HCEC 1CT (cell line): ENCODE measurements around the gene LCE3B.
"Not testable (repeated sequence)": the region's sequence is repeated elsewhere in the genome, so short reads cannot be mapped to it uniquely, and the experiment has no call there.

ENCODE experiments used
- DNase-seq: peaks from one replicate; pipeline ENCODE4 v3.0.0-alpha.2; 2017

LCE3B gene, protein sequence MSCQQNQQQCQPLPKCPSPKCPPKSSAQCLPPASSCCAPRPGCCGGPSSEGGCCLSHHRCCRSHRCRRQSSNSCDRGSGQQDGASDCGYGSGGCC

DNA sequence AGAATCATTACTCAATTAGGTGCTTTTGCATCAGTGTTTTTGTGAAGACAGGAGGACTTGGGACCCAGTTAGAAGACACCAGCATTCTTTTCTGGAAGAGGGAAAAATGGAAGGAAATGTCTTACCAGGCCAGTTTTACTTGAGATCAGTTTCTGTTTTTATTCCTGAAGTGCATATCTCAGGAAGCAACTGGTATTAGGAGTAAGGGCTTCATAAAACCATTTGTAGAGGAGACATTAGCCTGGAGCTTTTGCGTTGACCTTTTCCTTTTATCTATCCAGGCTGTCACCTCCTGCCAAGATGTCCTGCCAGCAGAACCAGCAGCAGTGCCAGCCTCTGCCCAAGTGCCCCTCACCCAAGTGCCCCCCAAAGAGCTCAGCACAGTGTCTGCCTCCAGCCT, at the start of gene LCE3B:
Gene LCE3B (plus strand): TSS at position 301 of the 400 bp plus-strand sequence. CDS start 0 bp downstream, at position 301.
- DNase-seq, result no peak

DNA sequence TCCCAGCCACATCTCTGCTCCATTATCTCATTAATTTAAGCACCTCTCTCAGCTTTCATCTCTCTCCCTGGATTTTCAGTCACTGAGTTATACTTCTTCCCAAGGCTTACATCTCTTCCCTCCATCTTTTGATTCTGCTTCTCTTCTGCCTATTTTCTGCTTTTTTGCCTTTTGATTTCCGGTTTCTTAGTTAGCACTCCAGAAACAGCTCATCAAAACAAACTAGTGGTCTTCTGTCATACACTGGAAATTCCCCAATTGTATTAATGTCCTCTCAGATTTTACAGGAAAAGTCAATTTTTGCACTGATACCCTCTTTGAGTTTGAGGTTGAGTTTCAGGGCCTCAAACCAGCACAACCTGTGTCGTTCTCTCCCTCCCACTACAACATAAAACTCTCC, 48.5 kb upstream of the LCE3B start:
- no peak for DNase-seq

- DNase-seq, result no peak
Measured at GRCh38 chr1:152565535-152566215, 47.9 kb upstream of the LCE3B start.

GRCh38 chr1:152566681-152567080, 46.9 kb upstream of the LCE3B start, which contains the start of gene LCE3E:
Gene LCE3E, minus strand, starts transcription at chr1:152566780. Its CDS starts 572 bp downstream, at chr1:152566208.
- no peak for DNase-seq

GRCh38 chr1:152577168-152577567, 36.4 kb upstream of the LCE3B start:
- no peak for DNase-seq

DNA sequence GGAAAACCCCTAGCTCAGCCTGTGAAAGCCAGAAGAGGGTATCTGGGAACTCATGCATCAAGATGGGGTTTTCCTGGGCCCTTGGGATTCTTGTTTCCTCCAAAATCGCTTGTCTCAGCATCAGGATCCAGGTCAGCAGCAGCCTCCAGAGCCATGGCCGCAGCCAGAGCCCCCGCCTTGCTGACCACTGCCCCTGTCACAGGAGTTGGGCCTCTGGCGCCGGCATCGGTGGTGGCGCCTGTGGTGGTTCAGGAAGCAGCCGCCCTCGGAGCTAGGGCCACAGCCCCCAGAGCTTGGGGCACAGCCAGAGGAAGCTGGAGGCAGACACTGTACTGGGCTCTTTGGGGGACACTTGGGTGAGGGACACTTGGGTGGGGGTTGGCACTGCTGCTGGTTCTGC, 34.1 kb upstream of the LCE3B start:
- not testable (repeated sequence) for DNase-seq

GRCh38 chr1:152580433-152580832, 33.2 kb upstream of the LCE3B start, which contains the start of gene LCE3D:
Gene LCE3D, minus strand, starts transcription at chr1:152580516. Its CDS starts 580 bp downstream, at chr1:152579936.
- DNase-seq, result no peak

DNA sequence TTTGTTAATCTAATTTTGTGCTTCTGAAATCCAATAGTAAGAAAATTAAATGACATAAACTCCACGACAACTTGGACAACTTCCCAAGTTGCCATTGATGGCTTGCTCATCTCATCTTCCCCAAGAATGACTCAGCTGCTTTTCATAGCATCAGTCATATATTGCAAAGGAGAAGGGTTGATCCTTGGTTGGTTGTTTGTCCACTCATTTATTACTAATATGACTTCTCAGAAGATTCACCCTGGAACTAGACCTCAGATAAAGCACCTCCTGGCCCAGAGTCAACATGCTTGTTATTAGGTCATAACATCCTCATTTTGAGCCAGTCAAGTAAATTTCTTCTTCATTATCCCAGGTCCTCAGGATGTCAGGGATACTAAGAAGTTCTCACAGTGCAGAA, 31.0 kb upstream of the LCE3B start:
- DNase-seq, result peak; percentile 35

DNA sequence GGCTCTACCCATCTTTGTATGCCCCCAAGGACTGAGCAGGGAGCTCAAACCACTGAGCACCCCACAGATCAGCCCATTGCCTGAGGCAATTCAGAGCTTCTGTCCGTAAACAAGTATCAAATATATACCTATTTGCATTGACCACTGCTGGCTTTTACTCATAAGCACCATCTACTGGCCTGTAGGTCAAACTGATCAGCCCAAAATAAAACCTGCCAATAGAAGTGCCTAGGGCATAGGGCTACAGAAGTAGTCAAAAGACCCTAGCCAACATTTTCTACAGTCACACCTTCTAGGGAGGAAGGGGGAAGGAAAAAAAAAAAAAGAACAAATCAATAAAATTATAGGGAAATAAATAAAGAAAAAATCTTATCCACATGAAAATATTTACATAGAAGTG, 28.0 kb upstream of the LCE3B start:
- peak; percentile 6 for DNase-seq

- no peak for DNase-seq
Measured at GRCh38 chr1:152596986-152597385, 16.6 kb upstream of the LCE3B start.

GRCh38 chr1:152599934-152600333, 13.7 kb upstream of the LCE3B start, which contains the start of gene LCE3C:
Gene LCE3C, plus strand, starts transcription at chr1:152600234. Its CDS starts 498 bp downstream, at chr1:152600732.
- no peak for DNase-seq

DNA sequence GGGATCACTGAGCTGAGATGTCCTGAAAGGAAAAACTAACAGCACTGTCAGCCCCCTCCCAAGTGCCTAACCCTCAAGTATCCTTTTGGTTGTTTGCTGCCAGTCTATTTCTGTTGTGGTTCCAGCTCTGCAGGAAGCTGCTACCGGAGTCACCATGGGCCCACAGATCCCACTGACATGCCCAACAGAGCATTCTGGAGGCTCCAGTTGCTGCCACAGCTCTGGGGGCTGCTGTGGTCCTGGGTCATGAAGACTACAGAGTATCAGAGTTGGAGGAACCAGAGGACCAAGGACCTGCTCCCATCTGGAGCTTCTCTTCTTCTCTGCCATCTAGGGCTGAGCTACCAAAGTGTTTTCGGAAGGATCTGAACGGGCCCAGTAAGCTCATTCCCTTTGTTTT, 8.4 kb downstream of the LCE3B start:
- DNase-seq, result no peak

GRCh38 chr1:152622803-152623202, 9.2 kb downstream of the LCE3B start, which contains the start of gene LCE3A:
Gene LCE3A, minus strand, starts transcription at chr1:152623103. Its CDS starts 0 bp downstream, at chr1:152623103.
- no peak for DNase-seq

DNA sequence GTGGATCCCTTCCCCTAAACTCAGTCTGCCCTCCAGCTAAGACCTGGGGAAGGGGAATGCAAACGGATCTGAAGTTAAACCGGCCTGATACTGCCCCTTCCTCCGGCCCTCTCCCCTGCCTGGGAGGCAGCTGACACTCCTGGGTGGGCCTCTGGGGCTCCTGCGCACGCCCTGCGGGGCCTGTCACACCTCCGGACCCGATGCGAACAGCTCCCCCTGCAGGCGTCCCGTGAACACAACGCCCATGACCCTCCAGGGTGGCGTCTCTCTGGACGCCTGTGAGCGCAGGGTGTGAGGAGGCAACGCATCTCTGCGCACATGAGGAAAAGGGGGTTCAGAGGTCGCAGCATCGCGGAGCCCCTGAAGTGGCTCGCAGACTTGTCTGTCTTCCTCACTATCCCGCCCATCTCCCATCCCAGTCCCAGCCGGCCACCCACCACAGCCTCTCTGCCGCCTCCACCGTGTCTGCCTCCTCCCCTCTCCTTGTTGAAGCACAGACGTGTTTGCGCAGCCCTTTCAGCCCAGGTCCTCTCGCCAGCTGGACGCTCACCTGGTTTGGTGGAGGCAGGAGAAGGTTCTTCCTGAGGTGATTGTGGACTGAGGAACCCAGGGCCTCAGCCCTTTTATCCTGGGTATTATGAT, 9.7 kb downstream of the LCE3B start:
- no peak for DNase-seq

DNA sequence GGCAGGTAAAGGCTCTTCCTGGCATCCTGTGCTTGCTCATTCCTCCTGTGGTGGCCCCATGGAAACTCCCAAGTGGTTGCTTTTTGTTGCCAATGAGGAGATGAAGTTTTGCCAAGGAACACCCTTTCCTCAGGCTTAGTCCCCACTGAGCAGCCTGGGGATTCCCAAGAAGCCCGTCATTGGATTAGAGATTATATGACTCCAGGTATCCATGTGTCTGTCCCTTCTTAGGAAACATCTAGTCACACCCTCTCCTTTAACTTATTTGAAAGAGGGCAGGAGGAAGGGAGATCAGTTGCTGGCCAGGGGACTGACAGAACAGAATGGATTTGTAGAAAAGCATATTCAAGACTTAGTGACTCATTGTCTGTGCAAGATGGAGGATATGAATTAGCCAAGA, 13.1 kb downstream of the LCE3B start:
- no peak for DNase-seq

DNA sequence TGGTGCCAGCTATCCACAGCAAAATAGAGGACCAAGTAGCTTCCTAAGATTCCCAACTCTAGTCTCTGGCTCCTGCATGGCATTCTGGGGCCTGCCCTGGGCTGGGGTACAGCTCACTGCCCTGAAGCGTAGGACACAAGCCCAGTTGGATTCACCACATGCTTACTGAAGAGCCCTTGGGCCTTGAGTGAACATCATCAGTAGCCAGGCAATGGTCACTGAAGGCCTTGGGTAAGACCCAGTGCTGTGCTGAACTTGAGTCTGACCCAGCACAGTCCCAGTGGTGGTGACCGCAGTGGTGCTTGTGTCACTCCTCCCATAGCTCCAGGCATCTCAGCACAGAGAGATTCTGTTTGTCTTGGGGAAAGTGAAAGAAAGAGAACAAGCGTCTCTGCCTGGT, 17.0 kb downstream of the LCE3B start:
- no peak for DNase-seq

DNA sequence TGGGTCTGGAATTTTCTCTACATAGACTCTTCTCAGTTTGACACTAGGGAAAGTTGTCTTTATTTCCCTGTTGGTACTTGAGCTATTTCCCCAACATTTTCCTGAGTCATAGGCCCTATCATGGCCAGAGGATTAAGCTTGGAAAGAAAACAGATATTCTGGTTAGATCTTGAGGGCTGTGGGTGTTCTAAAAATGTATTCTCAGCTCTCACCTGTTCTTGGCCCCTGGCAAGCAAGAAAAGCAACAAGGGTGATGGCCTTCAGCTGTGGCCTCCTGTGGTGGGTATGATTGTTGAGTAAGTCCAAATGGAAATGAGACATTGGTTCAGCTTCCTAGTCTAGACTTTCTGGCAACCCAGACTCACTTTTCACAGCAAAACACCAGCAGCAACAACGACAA, 26.7 kb downstream of the LCE3B start:
- no peak for DNase-seq

DNA sequence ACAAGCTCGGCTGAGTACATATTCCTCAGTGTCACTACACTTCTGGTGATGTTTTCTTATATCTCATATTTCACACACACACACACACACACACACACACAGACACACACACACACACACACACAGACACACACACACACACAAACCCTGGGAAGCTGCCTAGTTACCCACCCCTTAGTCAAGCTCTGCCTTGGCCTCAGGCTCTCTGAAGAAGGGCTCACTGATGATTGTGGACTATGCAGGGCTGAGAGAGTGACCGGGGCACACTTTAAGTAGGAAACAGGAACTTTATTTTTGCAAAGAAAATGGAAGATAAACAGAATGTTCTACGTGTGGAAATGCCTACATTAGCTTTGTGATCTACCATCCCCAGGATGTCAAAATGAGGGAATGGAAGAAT, 30.3 kb downstream of the LCE3B start:
- DNase-seq, result no peak

GRCh38 chr1:152645146-152645545, 31.5 kb downstream of the LCE3B start:
- DNase-seq, result no peak

GRCh38 chr1:152646656-152647055, 33.0 kb downstream of the LCE3B start:
- DNase-seq, result peak; percentile 3

- DNase-seq, result peak; percentile 49
Measured at GRCh38 chr1:152654110-152654509, 40.5 kb downstream of the LCE3B start.

DNA sequence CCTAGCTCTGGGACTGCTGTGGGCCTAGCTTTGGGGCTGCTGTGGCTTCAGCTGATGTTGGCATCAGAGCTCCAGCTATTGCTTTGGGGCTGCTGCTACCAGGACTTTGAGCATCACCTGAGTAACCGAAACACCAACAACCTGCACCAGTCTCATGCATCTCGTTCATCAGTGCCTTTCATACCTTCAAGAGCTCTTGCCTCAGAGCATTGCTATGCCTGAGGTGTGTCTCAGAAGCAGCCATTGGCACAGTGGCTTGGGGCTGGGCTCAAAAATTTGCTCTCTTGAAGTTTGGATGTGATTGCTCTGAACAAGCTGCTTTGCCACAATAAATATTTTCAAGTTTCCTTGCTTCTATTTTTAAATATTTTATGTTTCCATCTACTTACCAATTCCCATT, 42.8 kb downstream of the LCE3B start:
- no peak for DNase-seq

DNA sequence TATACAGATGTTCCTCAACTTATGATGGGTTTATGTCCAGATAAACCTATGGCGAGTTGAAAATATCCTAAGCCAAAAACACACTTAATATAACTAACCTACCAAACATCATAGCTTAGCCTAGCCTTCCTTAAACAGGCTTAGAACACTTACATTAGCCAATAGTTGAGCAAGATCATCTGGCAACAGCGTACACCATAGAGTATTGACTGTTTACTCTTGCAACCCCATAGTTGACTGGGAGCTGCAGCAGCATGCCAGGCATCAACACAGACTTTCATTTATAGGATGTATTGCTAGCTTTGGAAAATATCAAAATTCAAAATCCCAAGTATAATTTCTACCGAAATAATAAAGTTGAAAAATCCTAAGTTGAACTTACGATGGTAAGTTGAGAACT, 44.1 kb downstream of the LCE3B start:
- no peak for DNase-seq

DNA sequence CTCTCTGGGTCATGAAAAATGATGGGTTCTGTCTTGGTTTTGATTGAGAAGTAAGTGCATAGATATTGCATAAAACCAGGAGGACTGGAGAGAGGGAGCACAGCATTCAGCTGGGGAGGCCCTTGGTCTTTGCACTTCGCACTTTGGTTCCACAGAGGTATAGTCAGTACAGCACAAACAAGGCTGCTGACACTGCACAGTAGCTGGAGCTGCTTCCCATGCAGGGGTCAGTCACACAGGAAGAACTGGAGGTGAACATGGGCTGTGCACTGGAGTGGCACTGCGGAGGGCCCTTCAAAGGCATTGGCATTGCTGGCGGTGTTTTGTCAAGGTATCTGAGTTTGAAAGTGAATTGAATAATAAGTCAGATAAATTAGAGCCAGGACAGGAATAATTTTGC, 45.0 kb downstream of the LCE3B start:
- DNase-seq, result no peak
